ENCODE measurements around the gene PXDC1. TPM values are rescaled to one million over a fixed set of nuclear protein-coding genes. Genes with fewer than 3 reads are reported as not detected.

The PXDC1 gene
- polyA plus RNA-seq, 4 donors, result 21.6 to 97.5 (median 63.4) TPM

DNA sequence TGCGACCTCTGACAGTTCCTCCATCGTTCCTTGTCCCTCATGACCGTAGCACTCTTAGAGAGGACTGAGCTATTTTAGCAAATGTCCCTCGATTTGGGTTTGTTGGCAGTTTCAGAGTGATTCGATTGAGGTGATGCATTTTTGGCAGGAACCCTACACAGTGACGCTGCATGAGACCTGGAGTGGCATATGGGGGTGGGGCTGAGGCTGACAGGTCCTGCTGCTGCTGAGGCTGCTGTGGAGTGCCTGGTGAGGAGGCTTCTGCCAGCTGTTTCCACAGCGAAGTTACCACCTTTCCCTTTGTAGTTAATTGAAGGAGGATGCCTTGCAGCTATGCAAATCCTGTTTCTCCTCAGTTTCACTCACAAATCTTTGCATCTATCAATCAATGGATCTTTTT, 19.8 kb downstream of the PXDC1 start:
- 84 to 88% (median 84%) methylated on average over 7 of the region's 7 CpGs for WGBS, 3 donors
- Histone ChIP-seq H3K4me3 (ENCODE audit: low read depth in 1 of 3, low read length in 3 of 3) (no peak overlapping the region), H3K4me1 (ENCODE audit: control insufficient read depth in 3 of 3, insufficient read depth in 2 of 3, low read depth in 1 of 3, low read length in 2 of 3) (no peaks in the 10 kb centered on the region), H3K9me3 (ENCODE audit: control insufficient read depth in 2 of 2, insufficient read depth in 1 of 2, low read depth in 1 of 2, low read length in 1 of 2) (peaks cover 1 to 3% of the 10 kb centered on the region in 2 donors), H3K36me3 (ENCODE audit: control insufficient read depth in 3 of 3, insufficient read depth in 2 of 3, low read depth in 1 of 3, low read length in 3 of 3) (peaks cover 0 to 78% (median 9%) of the 10 kb centered on the region in 3 donors), H3K27ac (ENCODE audit: low read depth in 1 of 3, low read length in 2 of 3) (no peak overlapping the region), H3K27me3 (ENCODE audit: control insufficient read depth in 3 of 3, insufficient read depth in 3 of 3, low read length in 3 of 3) (no peaks in the 10 kb centered on the region)
- no peak for FAIRE-seq
- DNase-seq, result no peak

GRCh38 chr6:3729603-3730344, 21.7 kb downstream of the PXDC1 start:
- Histone ChIP-seq H3K36me3 (ENCODE audit: control insufficient read depth in 3 of 3, insufficient read depth in 2 of 3, low read depth in 1 of 3, low read length in 3 of 3) (peaks cover 0 to 82% (median 2%) of the 10 kb centered on the region in 3 donors), H3K27ac (ENCODE audit: low read depth in 1 of 3, low read length in 2 of 3) (no peak overlapping the region), H3K9me3 (ENCODE audit: control insufficient read depth in 2 of 2, insufficient read depth in 1 of 2, low read depth in 1 of 2, low read length in 1 of 2) (no peaks in the 10 kb centered on the region), H3K4me3 (ENCODE audit: low read depth in 1 of 3, low read length in 3 of 3) (no peak overlapping the region), H3K4me1 (ENCODE audit: control insufficient read depth in 3 of 3, insufficient read depth in 2 of 3, low read depth in 1 of 3, low read length in 2 of 3) (no peaks in the 10 kb centered on the region), H3K27me3 (ENCODE audit: control insufficient read depth in 3 of 3, insufficient read depth in 3 of 3, low read length in 3 of 3) (no peaks in the 10 kb centered on the region)
- FAIRE-seq (no peak), DNase-seq (no peak)
- WGBS, 3 donors, result 85 to 90% (median 88%) methylated on average over 9 of the region's 9 CpGs

DNA sequence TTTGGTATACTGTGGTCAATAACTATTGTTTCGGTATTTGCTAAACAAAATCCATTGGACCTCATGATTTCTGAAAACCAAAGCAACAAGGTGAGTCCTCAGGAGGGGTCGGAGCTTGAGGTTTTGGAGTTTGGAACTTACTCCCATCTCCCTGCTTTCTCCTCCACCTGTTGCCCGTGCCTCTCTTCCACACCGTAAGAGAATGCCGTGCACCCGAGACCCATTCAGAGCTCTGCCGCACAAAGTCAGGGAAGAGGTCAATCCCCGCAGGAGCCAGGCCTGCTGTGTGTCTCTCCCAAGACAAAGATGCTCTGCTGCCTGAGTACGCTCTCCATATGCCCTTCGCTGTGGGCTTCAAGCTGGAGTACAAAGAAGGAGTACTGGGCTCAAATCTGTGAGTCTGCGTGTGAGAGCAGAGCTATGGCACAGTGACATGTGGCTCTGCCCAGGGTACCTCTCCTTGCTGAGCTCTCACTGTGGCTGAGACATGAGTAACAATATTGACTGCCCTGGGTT, 23.9 kb downstream of the PXDC1 start:
- Histone ChIP-seq H3K4me3 (ENCODE audit: low read depth in 1 of 3, low read length in 3 of 3) (no peak overlapping the region), H3K9me3 (ENCODE audit: control insufficient read depth in 2 of 2, insufficient read depth in 1 of 2, low read depth in 1 of 2, low read length in 1 of 2) (no peaks in the 10 kb centered on the region), H3K27ac (ENCODE audit: low read depth in 1 of 3, low read length in 2 of 3) (no peak overlapping the region), H3K36me3 (ENCODE audit: control insufficient read depth in 3 of 3, insufficient read depth in 2 of 3, low read depth in 1 of 3, low read length in 3 of 3) (peaks cover 2 to 82% (median 6%) of the 10 kb centered on the region in 3 donors), H3K4me1 (ENCODE audit: control insufficient read depth in 3 of 3, insufficient read depth in 2 of 3, low read depth in 1 of 3, low read length in 2 of 3) (no peaks in the 10 kb centered on the region), H3K27me3 (ENCODE audit: control insufficient read depth in 3 of 3, insufficient read depth in 3 of 3, low read length in 3 of 3) (no peaks in the 10 kb centered on the region)
- DNase-seq, result no peak
- 92 to 98% (median 95%) methylated on average over 11 of the region's 11 CpGs for WGBS, 3 donors
- FAIRE-seq, result no peak

GRCh38 chr6:3727036-3727435, 24.5 kb downstream of the PXDC1 start:
- no peaks in the 10 kb centered on the region for H3K9me3 ChIP-seq (ENCODE audit: control insufficient read depth in 2 of 2, insufficient read depth in 1 of 2, low read depth in 1 of 2, low read length in 1 of 2)
- H3K4me1 ChIP-seq (ENCODE audit: control insufficient read depth in 3 of 3, insufficient read depth in 2 of 3, low read depth in 1 of 3, low read length in 2 of 3), result no peaks in the 10 kb centered on the region
- no peaks in the 10 kb centered on the region for H3K27me3 ChIP-seq (ENCODE audit: control insufficient read depth in 3 of 3, insufficient read depth in 3 of 3, low read length in 3 of 3)
- 78 to 93% (median 82%) methylated on average over 5 of the region's 5 CpGs for WGBS, 3 donors
- peaks cover 2 to 84% (median 6%) of the 10 kb centered on the region in 3 donors for H3K36me3 ChIP-seq (ENCODE audit: control insufficient read depth in 3 of 3, insufficient read depth in 2 of 3, low read depth in 1 of 3, low read length in 3 of 3)
- FAIRE-seq (no peak), DNase-seq (no peak)
- no peak overlapping the region for H3K4me3 ChIP-seq (ENCODE audit: low read depth in 1 of 3, low read length in 3 of 3)
- H3K27ac ChIP-seq (ENCODE audit: low read depth in 1 of 3, low read length in 2 of 3), result no peak overlapping the region

DNA sequence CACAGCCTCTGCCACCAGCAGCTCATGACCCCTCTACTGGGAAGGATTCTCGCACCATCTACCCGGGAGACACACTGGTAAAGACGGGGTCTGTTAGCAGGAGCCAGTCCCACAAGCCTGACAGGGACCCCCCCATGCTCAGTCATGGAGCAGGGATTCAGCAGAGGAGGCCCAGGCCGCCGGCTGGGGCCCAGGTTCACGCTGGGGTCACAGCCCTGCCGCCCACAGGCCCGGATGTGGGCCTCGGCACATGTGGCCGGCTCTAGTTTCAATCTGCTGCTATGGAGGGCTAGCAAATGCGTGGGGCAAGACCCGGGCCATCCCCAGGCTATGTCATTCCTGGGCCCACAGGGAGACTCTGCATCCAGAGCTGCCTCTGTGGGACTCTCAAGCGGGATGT, 25.1 kb downstream of the PXDC1 start:
- DNase-seq (no peak), FAIRE-seq (no peak)
- H3K4me1 ChIP-seq (ENCODE audit: control insufficient read depth in 3 of 3, insufficient read depth in 2 of 3, low read depth in 1 of 3, low read length in 2 of 3), result no peaks in the 10 kb centered on the region
- no peak overlapping the region for H3K27ac ChIP-seq (ENCODE audit: low read depth in 1 of 3, low read length in 2 of 3)
- no peaks in the 10 kb centered on the region for H3K27me3 ChIP-seq (ENCODE audit: control insufficient read depth in 3 of 3, insufficient read depth in 3 of 3, low read length in 3 of 3)
- H3K4me3 ChIP-seq (ENCODE audit: low read depth in 1 of 3, low read length in 3 of 3), result no peak overlapping the region
- no peaks in the 10 kb centered on the region for H3K9me3 ChIP-seq (ENCODE audit: control insufficient read depth in 2 of 2, insufficient read depth in 1 of 2, low read depth in 1 of 2, low read length in 1 of 2)
- H3K36me3 ChIP-seq (ENCODE audit: control insufficient read depth in 3 of 3, insufficient read depth in 2 of 3, low read depth in 1 of 3, low read length in 3 of 3), result peaks cover 2 to 86% (median 4%) of the 10 kb centered on the region in 3 donors
- 80 to 95% (median 81%) methylated on average over 13 of the region's 13 CpGs for WGBS, 3 donors

- Histone ChIP-seq H3K27me3 (ENCODE audit: control insufficient read depth in 3 of 3, insufficient read depth in 3 of 3, low read length in 3 of 3) (no peaks in the 10 kb centered on the region), H3K9me3 (ENCODE audit: control insufficient read depth in 2 of 2, insufficient read depth in 1 of 2, low read depth in 1 of 2, low read length in 1 of 2) (no peaks in the 10 kb centered on the region), H3K4me1 (ENCODE audit: control insufficient read depth in 3 of 3, insufficient read depth in 2 of 3, low read depth in 1 of 3, low read length in 2 of 3) (no peaks in the 10 kb centered on the region), H3K4me3 (ENCODE audit: low read depth in 1 of 3, low read length in 3 of 3) (no peak overlapping the region), H3K36me3 (ENCODE audit: control insufficient read depth in 3 of 3, insufficient read depth in 2 of 3, low read depth in 1 of 3, low read length in 3 of 3) (peaks cover 2 to 84% (median 4%) of the 10 kb centered on the region in 3 donors), H3K27ac (ENCODE audit: low read depth in 1 of 3, low read length in 2 of 3) (no peak overlapping the region)
- FAIRE-seq, result no peak
- DNase-seq, result no peak
- 87 to 92% (median 91%) methylated on average over 31 to 33 of the region's 33 CpGs for WGBS, 3 donors
Observed at GRCh38 chr6:3725145-3726047, 26.1 kb downstream of the PXDC1 start.

DNA sequence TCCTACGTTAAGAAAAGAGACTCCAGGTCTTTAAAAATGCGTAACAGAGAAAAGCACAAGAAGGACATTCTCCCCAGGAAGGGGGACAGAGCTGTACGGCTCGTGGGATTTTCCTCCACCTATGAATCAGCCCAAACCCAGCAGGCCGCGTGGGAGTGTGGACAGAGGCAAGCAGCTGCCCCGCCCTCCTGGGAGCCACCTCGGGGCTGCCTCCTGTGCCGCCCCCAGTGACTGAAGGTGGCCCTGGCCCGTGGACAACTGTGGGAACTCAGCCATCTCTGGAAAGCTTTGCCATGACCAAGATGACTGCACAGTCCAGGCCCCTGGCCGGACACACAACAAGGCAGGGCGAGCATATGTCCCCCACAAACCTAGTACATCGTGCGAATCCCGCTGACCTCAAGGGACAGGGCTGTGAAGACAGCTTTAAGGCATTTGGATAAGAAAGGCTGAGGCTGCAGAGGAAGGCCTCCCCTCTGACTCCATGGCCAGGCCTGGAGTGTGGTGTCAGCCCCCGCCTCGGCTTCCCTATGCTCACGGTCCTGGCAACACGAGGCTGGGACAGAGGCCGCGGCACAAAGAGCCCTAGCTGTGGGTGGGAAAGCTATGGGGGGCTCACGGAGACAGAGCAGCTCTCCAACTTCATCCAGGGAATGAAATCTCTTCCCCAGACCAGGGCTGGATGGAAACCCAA, 26.9 kb downstream of the PXDC1 start:
- Histone ChIP-seq H3K4me3 (ENCODE audit: low read depth in 1 of 3, low read length in 3 of 3) (no peak overlapping the region), H3K36me3 (ENCODE audit: control insufficient read depth in 3 of 3, insufficient read depth in 2 of 3, low read depth in 1 of 3, low read length in 3 of 3) (peaks cover 2 to 80% (median 4%) of the 10 kb centered on the region in 3 donors), H3K4me1 (ENCODE audit: control insufficient read depth in 3 of 3, insufficient read depth in 2 of 3, low read depth in 1 of 3, low read length in 2 of 3) (no peaks in the 10 kb centered on the region), H3K27ac (ENCODE audit: low read depth in 1 of 3, low read length in 2 of 3) (no peak overlapping the region), H3K9me3 (ENCODE audit: control insufficient read depth in 2 of 2, insufficient read depth in 1 of 2, low read depth in 1 of 2, low read length in 1 of 2) (no peaks in the 10 kb centered on the region), H3K27me3 (ENCODE audit: control insufficient read depth in 3 of 3, insufficient read depth in 3 of 3, low read length in 3 of 3) (no peaks in the 10 kb centered on the region)
- FAIRE-seq (no peak), DNase-seq (no peak)
- 79 to 84% (median 82%) methylated on average over 22 of the region's 22 CpGs for WGBS, 3 donors

- no peak for FAIRE-seq
Observed at GRCh38 chr6:3723966-3724365, 27.5 kb downstream of the PXDC1 start.

More at GRCh38 chr6:3723966-3724365, 27.5 kb downstream of the PXDC1 start:
- Histone ChIP-seq H3K4me1 (ENCODE audit: control insufficient read depth in 3 of 3, insufficient read depth in 2 of 3, low read depth in 1 of 3, low read length in 2 of 3) (no peaks in the 10 kb centered on the region), H3K36me3 (ENCODE audit: control insufficient read depth in 3 of 3, insufficient read depth in 2 of 3, low read depth in 1 of 3, low read length in 3 of 3) (peaks cover 2 to 80% (median 4%) of the 10 kb centered on the region in 3 donors), H3K27me3 (ENCODE audit: control insufficient read depth in 3 of 3, insufficient read depth in 3 of 3, low read length in 3 of 3) (no peaks in the 10 kb centered on the region), H3K4me3 (ENCODE audit: low read depth in 1 of 3, low read length in 3 of 3) (no peak overlapping the region), H3K27ac (ENCODE audit: low read depth in 1 of 3, low read length in 2 of 3) (no peak overlapping the region), H3K9me3 (ENCODE audit: control insufficient read depth in 2 of 2, insufficient read depth in 1 of 2, low read depth in 1 of 2, low read length in 1 of 2) (no peaks in the 10 kb centered on the region)
- no peak for DNase-seq
- WGBS, 3 donors, result 88 to 90% (median 88%) methylated on average over 18 of the region's 18 CpGs
